Mucosa of rectum (tissue), 2 donors: ENCODE measurements around the gene PXT1.
"Not testable (repeated sequence)": the region's sequence is repeated elsewhere in the genome, so short reads cannot be mapped to it uniquely, and the experiment has no call there.

Source experiments
- H3K27ac ChIP-seq, 2 donors: one replicate each; pipeline ENCODE4 v1.7.0; 2013; ENCODE audit warnings: inconsistent platforms in 2 of 2, low read depth in 2 of 2, low read length in 2 of 2
- H3K27me3 ChIP-seq, 2 donors: one replicate each; pipeline ENCODE4 v1.7.0; 2013; ENCODE audit warnings: low read length in 2 of 2; ENCODE audit not compliant: control insufficient read depth in 2 of 2, insufficient read depth in 2 of 2
- H3K36me3 ChIP-seq, 2 donors: one replicate each; pipeline ENCODE4 v1.7.0; 2013; ENCODE audit warnings: low read length in 2 of 2; ENCODE audit not compliant: control insufficient read depth in 2 of 2, insufficient read depth in 2 of 2
- H3K4me1 ChIP-seq, 2 donors: one replicate each; pipeline ENCODE4 v1.7.0; 2013; ENCODE audit warnings: low read length in 2 of 2, mild to moderate bottlenecking in 1 of 2; ENCODE audit not compliant: control insufficient read depth in 2 of 2, insufficient read depth in 2 of 2
- H3K4me3 ChIP-seq, 2 donors: one replicate each; pipeline ENCODE4 v1.7.0; 2013; ENCODE audit warnings: low read length in 2 of 2
- H3K9ac ChIP-seq, 2 donors: one replicate each; pipeline ENCODE4 v1.7.0; 2013; ENCODE audit warnings: low read length in 2 of 2, low read depth in 1 of 2, mild to moderate bottlenecking in 1 of 2
- H3K9me3 ChIP-seq, 2 donors: one replicate each; pipeline ENCODE4 v1.7.0; 2013; ENCODE audit warnings: low read length in 2 of 2; ENCODE audit not compliant: control insufficient read depth in 2 of 2
- donor health status: healthy.
- donor health status: Normal muscosa, but diverticular disease.

The PXT1 gene, protein sequence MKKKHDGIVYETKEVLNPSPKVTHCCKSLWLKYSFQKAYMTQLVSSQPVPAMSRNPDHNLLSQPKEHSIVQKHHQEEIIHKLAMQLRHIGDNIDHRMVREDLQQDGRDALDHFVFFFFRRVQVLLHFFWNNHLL

DNA sequence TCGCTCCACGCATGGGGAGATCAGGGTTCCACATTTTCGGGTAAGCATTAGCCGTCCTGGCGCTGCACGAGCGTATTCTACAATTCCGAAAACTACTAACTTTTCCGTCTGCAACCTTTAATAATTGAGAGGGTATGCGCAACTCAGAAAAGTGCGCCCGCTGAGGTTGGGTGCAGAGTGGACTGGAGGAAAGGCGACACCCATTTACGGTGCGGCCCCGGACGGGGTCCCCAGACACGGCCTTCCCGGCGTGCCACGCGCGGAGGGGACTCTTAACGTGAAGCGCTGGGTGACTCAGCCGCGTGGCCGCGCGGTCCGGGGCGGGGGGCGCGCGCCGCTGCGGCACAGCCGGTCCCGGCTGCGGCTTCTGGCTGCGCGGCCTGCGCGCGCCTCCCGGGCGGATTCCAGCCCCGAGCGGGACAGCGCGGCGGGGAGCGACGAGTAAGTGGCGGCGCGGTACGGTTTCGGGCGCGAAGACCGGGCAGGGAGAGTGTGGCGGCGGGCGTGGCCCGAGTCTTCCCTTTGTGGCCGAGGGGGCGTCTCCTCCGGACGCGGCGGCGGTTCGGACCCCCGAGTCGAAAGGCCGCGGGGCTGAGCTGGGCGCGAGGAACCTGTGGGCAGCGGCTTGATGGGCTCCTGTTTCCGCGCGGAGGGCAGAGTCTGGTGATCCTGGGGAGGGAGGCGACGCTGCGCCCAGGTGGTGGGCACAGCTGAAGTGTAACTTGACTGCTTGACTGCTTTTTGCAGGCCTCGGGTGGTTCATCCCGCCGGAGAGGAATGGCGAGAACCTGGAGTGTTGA, at the start of gene PXT1, which contains the start of gene KCTD20:
Gene PXT1, minus strand, starts transcription at position 184 of the 800 bp plus-strand sequence. CDS start 16,772 bp downstream, outside the sequence.
Gene KCTD20, plus strand, starts transcription at position 330 of the 800 bp plus-strand sequence. CDS start 27,098 bp downstream, outside the sequence.
- Histone ChIP-seq H3K9me3 (no peaks in the 10 kb centered on the region), H3K27me3 (no peaks in the 10 kb centered on the region), H3K9ac (peak within 1 kb of the TSS; percentile 95 to 98), H3K27ac (peak within 1 kb of the TSS; percentile 91 to 95), H3K36me3 (no peaks in the 10 kb centered on the region), H3K4me1 (peaks cover 13 to 23% of the 10 kb centered on the region in 2 donors), H3K4me3 (peak within 1 kb of the TSS; percentile 68 to 94)

DNA sequence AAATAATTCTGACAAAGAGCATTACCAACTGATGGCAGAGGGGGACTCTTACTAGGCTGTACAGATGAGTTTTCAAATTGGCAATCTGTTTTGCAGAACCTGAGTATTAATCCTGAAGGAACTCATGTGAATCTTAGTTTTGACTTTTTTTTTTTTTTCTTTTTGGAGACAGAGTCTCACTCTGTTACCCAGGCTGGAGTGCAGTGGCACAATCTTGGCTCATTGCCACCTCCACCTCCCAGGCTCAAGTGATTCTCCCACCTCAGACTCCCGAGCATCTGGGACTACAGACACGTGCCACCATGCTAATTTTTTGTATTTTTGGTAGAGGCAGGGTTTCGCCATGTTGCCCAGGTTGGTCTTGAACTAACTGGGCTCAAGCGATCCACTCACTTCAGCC, 49.4 kb upstream of the PXT1 start:
- H3K27ac ChIP-seq, result no peak overlapping the region
- H3K9ac ChIP-seq, result no peak overlapping the region
- H3K4me3 ChIP-seq, result no peak overlapping the region
- H3K9me3 ChIP-seq, result no peaks in the 10 kb centered on the region
- H3K4me1 ChIP-seq, result no peaks in the 10 kb centered on the region
- peaks cover 40 to 49% of the 10 kb centered on the region in 2 donors for H3K36me3 ChIP-seq
- no peaks in the 10 kb centered on the region for H3K27me3 ChIP-seq

DNA sequence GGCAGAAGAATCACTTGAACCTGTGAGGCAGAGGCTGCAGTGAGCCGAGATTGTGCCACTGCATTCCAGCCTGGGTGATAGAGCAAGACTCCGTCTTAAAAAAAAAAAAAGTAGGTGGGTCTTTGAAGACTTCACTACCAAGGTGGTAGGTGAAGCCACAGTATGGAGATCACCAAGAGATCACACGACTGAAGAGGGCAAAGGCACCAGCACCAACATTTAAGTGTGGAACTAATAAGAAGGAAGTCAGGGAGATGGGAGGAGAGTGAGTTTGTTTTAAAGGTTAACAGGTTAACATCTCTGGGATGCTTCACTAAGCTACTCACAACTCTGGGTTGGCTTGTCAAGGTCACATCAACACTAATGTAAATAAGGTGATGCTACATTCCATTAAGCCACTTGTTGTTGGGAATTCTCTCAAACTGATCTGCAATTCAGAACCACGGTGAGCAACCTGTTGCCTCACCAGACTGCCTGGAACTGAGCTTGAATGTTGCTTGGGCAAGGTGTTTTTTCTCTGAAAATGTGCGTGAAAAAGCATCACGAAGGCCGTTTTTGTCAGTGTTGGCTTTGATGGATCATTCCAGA, 48.8 kb upstream of the PXT1 start:
- Histone ChIP-seq H3K36me3 (peaks cover 40 to 47% of the 10 kb centered on the region in 2 donors), H3K4me3 (no peak overlapping the region)

DNA sequence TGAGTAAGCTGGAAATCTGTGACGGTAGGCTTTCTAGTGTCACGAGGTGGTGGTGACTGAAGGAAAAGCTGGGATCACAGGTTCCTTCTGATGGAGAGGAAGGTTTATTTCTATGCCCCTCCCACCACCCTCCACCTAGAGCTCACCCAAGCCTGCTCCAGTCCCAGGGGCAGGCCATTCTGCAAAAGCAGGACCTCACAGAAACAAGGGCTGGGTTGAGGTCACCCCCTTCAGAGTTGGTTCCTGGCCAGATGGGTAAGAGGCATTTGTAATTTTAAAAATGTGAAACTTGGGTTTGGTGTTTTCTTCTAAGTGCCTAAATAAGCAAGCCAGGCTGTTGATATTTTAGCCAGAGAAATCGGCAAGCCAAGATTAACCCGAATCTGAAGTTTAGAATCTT, 46.8 kb upstream of the PXT1 start:
- no peaks in the 10 kb centered on the region for H3K27me3 ChIP-seq
- H3K4me1 ChIP-seq, result no peaks in the 10 kb centered on the region
- no peak overlapping the region for H3K9ac ChIP-seq
- H3K36me3 ChIP-seq, result peaks cover 31 to 44% of the 10 kb centered on the region in 2 donors
- no peak overlapping the region for H3K4me3 ChIP-seq
- no peaks in the 10 kb centered on the region for H3K9me3 ChIP-seq
- no peak overlapping the region for H3K27ac ChIP-seq

More for the DNA sequence above, 48.8 kb upstream of the PXT1 start:
- Histone ChIP-seq H3K4me1 (no peaks in the 10 kb centered on the region), H3K9me3 (no peaks in the 10 kb centered on the region), H3K27ac (no peak overlapping the region), H3K9ac (no peak overlapping the region), H3K27me3 (no peaks in the 10 kb centered on the region)

DNA sequence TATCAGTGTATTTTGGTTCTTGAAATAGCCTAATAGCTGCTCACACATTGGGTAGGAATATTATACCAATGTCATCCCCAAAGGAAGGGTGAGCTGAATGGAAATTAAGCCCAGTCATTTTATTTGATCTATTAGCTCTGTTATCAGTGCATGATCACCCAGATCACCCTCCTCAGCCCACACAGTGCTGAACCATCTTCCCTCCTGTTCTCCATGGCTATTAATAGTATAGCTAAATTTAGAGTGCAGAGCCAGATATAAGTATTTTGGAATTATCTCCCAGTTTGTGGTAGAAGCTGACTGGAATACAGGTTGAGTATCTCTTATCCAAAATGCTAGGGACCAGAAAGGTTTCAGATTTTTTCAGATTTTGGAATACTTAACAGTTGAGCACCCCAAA, 45.6 kb upstream of the PXT1 start:
- Histone ChIP-seq H3K36me3 (peaks cover 28 to 35% of the 10 kb centered on the region in 2 donors), H3K27ac (no peak overlapping the region)

DNA sequence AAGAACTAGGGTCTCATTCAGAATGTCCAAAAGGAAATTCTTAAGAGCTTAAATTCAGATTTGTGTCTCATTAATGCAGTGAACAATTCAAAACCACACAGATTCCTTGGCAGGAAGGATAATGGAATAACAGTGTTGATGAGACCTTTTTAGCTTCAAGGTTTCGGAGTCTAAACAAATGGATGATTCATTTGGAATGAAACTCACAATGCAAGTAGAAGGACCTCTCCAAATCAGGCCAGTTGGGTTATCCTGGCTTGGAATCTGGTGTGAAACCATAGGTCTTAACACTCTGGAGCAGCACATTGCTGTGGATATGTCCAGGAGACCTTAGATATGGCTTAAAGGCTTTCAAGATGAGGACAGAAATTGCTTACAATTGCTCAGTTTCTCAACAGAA, 45.0 kb upstream of the PXT1 start:
- Histone ChIP-seq H3K27ac (no peak overlapping the region), H3K4me1 (no peaks in the 10 kb centered on the region), H3K36me3 (peaks cover 28 to 35% of the 10 kb centered on the region in 2 donors), H3K27me3 (no peaks in the 10 kb centered on the region), H3K9me3 (no peaks in the 10 kb centered on the region), H3K4me3 (no peak overlapping the region), H3K9ac (no peak overlapping the region)

More for the DNA sequence above, 45.6 kb upstream of the PXT1 start:
- H3K9ac ChIP-seq, result no peak overlapping the region
- H3K9me3 ChIP-seq, result no peaks in the 10 kb centered on the region
- H3K27me3 ChIP-seq, result no peaks in the 10 kb centered on the region
- H3K4me1 ChIP-seq, result no peaks in the 10 kb centered on the region
- H3K4me3 ChIP-seq, result no peak overlapping the region

DNA sequence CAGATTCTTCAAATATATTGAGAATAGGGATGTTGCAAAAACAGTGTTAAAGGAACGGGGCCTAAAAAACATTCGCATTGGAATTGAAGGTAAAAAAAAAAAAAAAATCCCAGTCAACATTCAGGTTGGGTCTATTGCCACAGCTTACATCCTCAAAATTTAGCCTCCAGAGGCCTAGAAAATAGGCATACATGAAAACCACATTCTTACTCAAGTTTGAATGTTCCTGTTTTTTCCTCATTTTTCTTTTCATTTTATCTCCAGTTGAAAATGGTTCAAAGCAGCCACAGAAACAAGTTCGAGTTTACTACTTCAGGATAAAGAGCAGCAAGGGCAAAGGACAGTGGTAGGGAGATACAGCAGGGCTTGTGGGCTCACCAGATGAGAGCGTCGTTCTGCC, 42.1 kb upstream of the PXT1 start:
- H3K4me3 ChIP-seq, result no peak overlapping the region
- H3K9me3 ChIP-seq, result no peaks in the 10 kb centered on the region
- no peaks in the 10 kb centered on the region for H3K4me1 ChIP-seq
- no peak overlapping the region for H3K9ac ChIP-seq
- H3K27ac ChIP-seq, result no peak overlapping the region
- no peaks in the 10 kb centered on the region for H3K27me3 ChIP-seq
- H3K36me3 ChIP-seq, result peaks cover 41 to 43% of the 10 kb centered on the region in 2 donors

DNA sequence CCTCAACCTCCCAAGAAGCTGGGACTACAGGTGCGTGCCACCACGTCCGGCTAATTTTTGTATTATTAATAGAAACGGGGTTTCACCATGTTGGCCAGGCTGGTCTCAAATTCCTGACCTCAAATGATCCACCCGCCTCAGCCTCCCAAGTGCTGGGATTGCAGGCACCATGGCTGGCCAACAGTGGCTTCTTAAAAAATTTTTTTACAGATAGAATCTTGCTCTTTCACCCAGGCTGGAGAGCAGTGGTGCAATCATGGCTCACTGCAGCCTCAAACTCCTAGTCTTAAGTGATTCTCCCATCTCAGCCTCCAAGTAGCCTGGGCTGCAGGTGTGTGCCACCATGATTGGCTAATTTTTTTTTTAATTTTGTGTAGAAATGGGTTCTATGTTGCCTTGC, 40.7 kb upstream of the PXT1 start:
- H3K4me3 ChIP-seq, H3K27ac ChIP-seq, H3K9me3 ChIP-seq, H3K4me1 ChIP-seq, H3K9ac ChIP-seq, H3K27me3 ChIP-seq: not testable (repeated sequence)
- H3K36me3 ChIP-seq, result peaks cover 38 to 48% of the 10 kb centered on the region in 2 donors

DNA sequence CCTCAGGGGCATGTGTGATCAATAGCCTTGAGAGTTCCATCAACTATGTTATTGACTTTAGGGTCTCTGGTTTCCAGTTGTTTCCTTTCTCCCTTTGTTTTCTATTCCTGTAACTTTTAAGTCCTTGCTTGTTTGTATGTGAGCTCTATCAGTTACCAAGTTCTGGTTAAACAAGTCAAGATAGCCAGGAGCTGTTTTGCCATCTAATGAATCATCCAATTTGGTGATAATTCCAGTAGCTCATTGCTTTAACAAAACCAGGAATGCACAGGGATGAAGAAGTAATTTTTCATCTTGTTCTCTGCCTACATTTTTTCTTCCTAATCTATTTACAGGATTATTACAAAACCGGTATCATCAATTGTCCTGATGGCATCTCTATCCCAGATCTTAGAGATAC, 36.6 kb upstream of the PXT1 start:
- no peak overlapping the region for H3K4me3 ChIP-seq
- no peak overlapping the region for H3K9ac ChIP-seq
- H3K27ac ChIP-seq, result no peak overlapping the region
- H3K27me3 ChIP-seq, result no peaks in the 10 kb centered on the region
- H3K9me3 ChIP-seq, result no peaks in the 10 kb centered on the region
- peaks cover 13 to 24% of the 10 kb centered on the region in 2 donors for H3K36me3 ChIP-seq
- no peaks in the 10 kb centered on the region for H3K4me1 ChIP-seq

DNA sequence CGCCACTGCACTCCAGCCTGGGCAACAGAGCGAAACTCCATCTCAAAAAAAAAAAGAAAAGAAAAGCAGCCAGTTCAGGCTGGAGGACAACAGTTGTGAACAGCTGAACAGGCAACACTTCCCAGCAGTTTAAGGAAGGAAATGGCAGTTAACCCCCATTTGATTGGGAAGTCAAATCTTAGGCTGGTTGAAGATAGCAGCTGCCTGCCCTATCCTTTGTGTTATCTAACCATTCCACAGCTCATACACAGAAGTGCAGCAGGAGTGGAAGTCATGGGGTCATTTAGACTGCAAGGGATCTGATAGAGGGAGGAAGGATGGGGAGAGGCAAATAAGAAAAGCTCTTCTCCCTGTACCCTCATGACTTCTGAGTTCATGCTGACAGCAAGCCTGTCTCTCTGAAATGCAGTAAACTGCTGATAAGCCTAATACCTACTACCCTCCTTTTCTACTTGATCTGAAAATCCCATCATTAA, 35.4 kb upstream of the PXT1 start:
- peaks cover 13 to 24% of the 10 kb centered on the region in 2 donors for H3K36me3 ChIP-seq
- no peaks in the 10 kb centered on the region for H3K4me1 ChIP-seq
- H3K27me3 ChIP-seq, result no peaks in the 10 kb centered on the region
- H3K9ac ChIP-seq, result no peak overlapping the region
- no peaks in the 10 kb centered on the region for H3K9me3 ChIP-seq
- no peak overlapping the region for H3K27ac ChIP-seq
- H3K4me3 ChIP-seq, result no peak overlapping the region
